Stimulated activated CD4-positive, alpha-beta T cell treated with anti-CD3 and anti-CD28 coated beads, Interleukin-12 subunit alpha, Interleukin-12 subunit beta, amount 100 ng/mL, for 24 hours (primary cell): Measurements from ENCODE around the gene GUCY2C.
A peak's percentile ranks its signal among the peaks of the same experiment; 100 is the strongest.

ENCODE experiments used
- DNase-seq, 2 experiments: peaks; one replicate each; pipeline ENCODE4 v3.0.0-alpha.2; 2020; ENCODE audit warnings: low read depth in 2 of 2

GUCY2C gene

DNA sequence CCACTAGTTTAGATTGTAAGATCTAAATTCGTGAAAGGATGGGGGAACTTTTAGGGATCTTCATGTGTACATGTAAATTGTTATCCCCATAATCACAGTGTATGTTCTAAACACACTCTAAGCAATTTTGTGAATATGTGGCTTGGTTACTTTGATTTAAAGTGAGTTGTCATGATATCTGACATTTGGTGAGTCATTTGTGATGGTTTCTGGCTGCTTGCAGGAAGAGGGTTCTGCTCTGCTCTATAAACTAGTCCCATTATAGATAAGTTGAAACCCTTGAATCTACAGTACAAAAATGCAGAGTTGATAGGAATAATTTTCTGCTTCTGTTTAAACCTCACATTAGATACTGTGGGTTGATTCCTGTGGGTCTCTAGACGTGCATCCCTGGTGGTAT is 14.8 kb downstream of the GUCY2C start:
- DNase-seq: no peak

DNA sequence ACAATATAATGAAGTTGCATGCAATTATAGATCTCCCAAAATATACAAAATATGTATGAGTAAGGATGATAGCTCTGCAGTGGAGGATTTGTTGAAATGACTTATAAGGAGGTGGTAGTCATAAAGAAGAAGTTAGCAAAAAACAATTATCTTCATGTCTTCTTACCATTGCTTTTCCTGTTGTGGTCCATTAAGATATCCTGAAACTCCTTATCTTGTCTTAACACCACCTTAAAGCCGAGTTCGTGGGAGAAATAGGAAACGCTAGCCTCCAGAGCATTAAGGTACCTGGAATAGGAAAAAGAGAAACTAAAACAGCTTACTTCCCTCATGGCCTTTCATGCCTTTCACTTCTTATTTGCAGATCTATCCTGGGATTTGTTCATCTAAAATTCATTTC is 15.2 kb downstream of the GUCY2C start:
- no peak for DNase-seq

DNA sequence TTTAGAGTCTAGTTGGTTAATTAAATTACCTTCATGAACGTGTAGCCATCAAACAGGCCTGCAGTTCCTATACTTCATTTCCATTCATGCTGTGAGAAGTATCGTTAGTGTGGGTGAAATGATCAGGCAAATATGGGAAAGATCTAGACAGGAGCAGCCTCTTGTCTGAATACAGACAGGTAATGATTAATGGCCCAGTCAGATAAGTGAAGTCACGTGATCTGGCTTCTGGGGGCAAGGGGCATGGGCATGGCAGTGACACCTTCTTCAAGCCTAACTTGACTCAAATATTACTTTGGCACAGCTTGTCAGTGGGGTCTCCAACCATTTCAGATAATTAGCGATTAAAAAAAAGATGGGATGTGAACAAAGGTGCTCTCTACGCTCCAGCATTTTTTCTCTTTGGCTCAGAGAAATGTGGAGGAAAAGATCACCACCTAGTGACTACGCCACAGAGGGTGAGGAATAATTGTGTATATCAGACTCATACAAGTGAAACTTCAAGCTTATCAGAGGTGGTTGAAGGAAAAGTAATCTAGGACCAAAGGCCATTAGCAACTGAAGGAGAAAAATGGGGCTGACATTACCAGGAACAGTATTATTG is 17.8 kb downstream of the GUCY2C start:
- DNase-seq: no peak

DNA sequence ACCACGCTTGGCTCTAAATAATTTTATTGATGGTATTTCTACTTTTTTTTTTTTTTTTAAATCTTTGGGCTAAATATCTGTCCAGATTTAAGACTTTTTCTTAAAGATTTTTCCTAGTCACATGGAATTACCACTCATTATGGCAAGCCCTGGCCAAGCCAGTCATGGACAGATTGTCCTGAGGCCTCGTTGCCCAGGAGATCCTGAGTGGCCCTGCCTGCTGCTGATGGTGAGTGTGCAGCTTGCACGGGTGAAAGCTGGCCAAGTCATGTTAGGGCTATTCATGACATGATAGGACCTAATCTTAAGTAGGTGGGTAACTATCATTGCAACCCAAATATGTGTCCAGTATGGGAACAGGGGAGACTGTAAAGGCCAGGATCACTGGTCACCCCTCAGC is 27.8 kb downstream of the GUCY2C start:
- no peak for DNase-seq

DNA sequence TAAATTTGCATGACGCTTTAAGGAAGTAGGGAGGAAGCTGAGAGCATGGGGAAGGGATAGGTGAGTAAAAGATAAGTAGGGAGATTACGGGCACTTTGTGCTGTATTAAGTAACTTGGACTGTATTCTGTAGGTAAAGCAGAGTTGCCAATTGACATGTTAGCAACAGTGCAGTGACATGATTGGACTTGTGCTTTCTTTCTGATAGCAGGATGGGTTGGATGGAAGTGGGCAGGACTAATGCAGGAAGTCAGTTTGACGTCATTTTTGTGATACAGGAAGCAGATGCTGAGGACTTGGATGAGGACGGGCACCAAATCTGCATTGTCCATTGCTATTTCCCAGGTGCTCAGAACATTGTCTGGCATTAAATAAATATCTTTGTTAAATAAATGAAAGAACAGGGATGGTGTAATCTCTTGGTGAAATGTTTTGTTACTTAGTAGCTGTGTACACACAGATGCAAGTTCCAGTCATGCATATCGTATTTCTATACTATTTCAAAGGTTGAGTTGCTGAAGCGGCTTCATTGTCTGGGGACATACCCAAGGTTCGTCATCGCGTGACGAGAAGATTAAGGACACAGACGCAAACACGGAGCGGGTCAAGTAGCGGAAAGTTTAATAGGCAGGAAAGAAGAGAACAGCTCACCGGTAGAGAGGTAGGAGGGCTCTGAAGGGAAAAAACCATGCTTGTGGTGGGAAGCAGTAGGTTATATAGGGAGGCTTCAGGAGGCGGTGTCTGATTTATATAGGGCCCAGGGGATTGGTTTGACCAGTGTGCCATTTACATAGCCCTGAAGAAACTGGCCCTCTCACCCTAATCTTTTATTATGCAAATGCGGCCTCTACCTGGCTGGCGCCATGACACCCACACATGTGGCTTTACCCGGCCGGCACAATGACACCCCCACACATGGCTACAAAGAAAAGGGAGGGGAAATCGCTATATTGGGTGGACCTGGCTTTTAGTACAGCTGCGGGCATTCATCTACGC is 30.7 kb downstream of the GUCY2C start:
- no peak for DNase-seq

DNA sequence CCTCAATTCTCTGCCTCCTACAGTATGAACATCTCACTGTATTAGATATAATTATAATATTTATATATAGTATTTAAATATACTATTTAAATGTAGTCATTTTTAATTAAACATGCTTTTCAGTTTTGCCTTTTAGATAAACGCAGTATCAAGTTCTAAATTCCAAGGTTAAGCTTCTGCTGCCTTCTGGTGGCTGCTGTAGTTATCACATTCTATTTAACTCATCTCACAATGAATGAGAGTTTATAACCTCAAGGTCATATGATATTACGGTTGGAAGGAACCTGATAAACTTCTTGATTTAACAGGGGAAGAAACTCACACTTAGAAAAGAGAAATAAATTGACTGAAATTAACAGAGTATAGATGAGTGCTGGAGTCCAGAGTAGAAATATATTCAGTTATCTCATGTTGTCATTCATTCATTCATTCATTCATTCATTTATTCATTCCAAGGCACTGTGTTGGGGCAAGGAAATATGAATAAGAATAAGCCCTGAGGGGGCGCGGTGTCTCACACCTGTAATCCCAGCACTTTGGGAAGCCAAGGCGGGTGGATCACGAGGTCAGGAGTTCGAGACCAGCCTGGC is 31.9 kb downstream of the GUCY2C start:
- DNase-seq: no peak

DNA sequence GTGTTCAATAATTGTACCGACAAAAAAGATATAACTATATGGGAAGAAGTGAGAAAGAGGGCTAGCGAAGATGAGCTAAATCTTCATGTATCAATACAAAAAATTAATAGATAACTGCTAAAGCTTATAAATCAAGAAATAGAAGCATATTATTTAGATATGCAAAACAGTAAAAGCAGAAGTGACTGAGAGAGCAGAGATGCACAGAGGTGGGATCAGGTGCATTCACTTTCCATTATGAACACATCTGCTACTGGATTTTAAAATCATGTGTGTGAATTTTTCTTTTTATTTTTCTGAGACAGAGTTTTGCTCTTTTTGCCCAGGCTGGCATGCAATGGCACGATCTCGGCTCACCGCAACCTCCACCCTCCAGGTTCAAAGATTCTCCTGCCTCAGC is 33.4 kb downstream of the GUCY2C start:
- DNase-seq: no peak

DNA sequence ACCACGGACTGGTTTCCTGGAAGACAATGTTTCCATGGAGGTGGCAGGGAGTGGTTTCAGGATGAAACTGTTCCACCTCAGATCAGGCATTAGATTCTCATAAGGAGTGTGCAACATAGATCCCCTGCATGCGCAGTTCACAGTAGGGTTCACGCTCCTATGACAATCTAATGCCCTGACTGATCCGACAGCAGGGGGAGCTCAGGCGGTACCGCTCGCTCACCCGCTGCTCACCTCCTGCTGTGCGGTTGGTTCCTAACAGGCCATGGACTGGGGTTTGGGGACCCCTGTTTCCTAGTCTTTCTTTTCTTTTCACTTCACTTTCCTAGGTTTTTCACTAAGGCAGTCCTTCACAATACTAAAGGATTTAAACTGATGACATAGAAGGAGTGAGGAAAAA is 39.6 kb downstream of the GUCY2C start:
- DNase-seq: no peak

DNA sequence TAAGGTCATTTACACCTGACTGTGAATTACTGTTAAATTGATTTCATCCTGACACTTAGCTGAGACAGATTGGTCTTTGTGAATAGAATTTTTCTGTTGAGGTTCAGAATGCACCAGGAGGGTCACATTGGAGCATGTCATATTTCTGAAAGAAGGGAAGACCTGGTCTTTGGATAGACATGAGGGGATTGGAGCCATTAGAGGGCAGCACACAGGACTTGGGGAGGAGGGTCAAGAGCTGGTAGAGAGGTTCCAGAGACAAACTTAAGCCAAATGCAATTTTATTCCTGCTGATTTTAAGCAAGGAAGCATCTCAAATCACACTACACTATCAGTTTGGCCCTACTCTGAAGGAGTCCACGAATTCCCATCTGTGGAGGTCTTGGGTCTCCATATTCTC is 41.1 kb downstream of the GUCY2C start:
- no peak for DNase-seq

DNA sequence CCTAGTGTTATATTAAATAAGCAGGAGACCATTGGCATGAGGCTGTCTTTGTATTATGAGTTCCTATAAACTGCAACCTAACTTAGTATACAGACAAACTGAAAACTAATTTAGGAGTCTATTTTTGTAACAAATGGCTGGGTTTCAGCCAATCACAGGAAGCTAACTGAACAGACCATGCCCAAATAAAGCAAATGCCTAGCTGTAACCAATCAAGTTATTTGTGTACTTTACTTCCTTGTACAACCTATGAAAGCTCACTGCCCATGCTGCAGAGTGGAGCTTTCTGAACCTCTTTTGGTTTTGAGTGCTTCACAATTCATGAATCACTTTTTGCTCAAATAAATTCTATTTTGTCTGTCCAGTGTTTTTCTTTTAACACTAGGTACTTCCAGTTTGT is 41.6 kb downstream of the GUCY2C start:
- no peak for DNase-seq

DNA sequence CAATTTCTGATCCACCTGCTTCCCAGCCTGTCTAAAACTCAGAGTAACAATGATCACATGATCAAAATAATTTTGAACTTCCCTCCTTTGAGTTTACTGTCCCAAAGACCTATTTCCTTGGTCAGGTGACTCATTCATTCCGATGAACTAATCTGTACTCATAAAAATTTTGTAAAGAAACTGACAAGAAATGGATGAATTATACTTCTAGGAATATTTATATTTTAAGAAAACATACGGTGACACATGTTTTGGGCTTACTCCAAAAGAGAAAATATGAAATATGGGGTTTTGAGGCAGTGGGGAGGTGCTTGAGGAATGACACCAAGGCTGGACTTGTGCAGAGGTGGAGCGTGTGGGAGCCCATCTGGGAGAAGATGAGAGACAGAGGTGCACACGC is 42.0 kb downstream of the GUCY2C start:
- DNase-seq: no peak

DNA sequence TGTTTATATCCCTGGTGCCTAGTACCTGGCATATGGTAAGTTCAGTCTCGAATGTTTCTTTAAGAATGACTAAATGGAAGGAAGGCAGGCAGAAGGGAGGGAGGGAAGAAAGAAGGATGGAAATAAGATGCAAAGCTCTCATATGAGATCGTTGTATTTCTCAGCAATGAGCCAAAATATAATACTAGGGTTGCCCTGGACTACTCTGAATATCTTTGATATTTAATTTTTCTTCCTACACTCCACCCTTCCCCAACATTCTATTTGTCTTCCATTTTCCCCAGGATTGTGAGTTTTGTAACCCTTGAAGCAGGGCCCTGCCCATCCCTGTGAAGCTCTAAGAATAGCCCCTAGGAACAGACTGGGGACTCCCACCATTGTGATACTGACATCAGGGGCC is 43.9 kb downstream of the GUCY2C start:
- DNase-seq: no peak

DNA sequence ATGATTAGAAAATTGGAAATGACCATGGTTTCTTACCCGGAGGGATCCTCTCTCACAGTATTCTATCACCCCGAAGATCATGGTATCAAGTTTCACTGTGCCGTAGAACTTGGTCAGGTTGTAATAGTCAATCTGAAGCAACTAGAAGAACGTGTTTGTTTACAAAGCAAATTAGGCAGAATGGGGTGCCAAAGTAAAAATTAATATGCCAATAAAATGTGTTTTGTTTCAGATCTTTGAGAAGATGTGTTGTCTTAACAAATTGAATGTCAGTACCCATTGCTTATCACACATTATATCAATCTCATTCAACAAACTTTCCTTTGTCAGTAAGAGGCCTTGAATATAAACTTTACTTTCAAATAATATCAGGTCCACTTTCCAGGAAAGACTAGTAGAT is 45.0 kb downstream of the GUCY2C start:
- DNase-seq: no peak

DNA sequence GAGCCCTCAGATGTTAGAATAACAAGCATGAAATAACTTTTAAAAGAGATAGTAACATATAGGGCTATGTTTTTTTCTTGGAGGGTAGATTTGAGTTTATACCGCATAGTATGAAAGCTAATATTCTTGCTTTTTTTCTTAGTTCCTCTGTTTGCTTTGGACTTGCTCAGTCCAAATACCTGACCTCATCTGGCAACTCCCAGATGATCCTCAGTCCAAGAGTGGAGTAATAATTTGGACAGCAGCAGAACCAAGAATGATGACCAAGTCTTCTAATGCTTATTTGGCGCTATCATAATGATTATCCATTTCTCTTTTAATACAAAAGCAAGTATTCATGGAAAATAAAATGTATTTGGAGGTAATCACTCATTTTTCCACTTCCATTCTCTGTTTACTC is 45.6 kb downstream of the GUCY2C start:
- DNase-seq: no peak

DNA sequence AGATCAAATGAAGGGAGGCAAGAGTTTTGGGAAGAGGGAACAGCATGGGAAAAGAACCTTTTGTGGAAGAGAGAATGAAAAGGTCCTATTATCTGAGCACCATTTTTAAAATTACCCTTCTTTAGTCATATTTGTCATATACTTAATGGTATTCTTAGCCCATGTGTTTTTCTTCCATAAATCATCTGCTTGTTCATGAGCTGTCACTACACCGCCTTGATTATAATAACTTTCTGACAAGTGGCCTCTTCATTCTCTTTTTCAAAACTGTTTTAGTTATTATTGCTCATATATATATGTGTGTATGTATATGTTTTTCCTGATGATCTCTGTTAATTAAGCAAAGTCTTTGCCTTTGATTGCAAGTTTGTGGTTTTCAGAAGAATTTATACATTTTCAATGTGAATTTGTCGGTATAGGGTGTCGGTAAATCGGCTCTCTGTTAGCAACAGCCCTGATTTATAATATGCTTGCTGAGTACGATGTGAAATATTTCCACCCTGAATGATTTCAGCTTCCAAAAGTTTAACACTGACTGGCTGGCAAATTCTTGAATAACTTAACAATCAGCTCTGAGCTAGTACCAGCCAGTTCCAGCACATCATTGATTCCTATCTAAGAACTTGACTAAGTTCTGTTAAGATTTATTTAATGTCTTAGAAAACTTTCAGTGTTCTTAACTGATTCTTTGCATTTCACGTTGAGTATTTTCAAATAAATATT is 49.2 kb downstream of the GUCY2C start:
- DNase-seq: no peak

DNA sequence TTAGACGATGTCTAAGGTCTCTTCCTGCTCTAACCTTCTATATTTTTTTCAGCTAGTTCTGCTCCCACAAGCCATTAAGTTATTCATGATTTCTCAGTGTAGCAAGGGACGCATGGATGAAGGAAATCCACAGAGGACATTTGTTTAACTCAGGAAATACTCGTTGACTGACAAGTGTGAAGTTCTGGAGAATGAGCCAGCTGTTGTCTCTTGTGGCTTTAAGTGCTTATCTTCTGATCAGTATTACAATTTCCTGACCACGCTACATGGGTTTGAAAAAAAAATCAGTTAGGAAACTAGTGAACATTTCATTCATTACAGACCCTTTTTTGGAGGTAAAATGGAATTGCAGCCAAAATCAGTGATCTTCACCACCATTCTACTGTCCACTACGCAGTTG is 53.1 kb downstream of the GUCY2C start:
- no peak for DNase-seq

DNA sequence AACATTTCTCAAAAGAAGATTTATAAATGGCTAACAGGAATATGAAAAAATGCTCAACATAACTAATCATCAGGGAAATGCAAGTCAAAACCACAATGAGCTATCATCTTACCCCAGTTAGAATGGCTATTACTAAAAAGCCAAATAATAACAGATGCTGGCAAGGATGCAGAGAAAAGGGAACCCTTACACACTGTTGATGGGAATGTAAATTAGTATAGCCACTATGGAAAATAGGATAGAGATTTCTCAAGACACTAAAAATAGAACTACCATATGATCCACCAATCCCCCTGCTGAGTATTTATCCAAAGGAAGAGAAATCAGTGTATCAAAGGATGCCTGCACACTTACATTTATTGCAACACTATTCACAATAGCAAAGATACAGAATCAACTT is 58.3 kb downstream of the GUCY2C start:
- no peak for DNase-seq

DNA sequence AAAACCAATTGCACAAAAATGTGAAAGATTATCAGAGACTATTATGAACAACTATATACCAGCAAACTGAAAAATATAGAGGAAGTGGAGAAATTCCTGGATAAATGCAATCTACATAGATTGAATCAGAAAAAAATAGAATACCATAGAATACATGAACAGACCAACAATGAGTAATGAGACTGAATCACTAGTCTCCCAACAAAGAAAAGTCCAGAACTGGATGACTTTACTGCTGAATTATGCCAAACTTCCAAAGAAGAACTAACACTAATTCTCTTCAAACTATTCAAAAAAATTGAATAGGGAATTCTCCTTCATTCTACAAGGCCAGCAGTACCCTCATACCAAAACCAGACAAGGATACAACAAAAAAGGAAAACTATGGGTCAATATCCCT is 60.6 kb downstream of the GUCY2C start:
- DNase-seq: no peak

DNA sequence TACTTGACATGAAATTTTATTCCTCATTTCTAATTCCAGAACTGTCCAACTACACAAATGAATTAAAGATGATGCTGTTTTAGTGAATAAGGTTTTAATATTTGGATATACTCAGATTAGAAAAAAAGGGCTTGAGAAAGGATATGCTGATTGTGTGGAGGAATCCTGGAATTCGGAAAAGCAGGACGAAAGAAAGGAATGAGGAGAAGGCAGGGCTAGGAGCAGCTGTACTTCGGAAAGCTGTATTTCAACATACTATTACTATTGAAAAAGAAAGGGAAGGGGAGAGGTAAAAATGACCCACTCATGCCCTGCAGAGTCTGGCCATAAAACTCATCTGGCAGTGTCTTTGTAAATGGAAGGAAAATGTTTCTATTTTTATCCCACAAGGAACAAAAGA is 65.6 kb downstream of the GUCY2C start:
- DNase-seq: no peak

DNA sequence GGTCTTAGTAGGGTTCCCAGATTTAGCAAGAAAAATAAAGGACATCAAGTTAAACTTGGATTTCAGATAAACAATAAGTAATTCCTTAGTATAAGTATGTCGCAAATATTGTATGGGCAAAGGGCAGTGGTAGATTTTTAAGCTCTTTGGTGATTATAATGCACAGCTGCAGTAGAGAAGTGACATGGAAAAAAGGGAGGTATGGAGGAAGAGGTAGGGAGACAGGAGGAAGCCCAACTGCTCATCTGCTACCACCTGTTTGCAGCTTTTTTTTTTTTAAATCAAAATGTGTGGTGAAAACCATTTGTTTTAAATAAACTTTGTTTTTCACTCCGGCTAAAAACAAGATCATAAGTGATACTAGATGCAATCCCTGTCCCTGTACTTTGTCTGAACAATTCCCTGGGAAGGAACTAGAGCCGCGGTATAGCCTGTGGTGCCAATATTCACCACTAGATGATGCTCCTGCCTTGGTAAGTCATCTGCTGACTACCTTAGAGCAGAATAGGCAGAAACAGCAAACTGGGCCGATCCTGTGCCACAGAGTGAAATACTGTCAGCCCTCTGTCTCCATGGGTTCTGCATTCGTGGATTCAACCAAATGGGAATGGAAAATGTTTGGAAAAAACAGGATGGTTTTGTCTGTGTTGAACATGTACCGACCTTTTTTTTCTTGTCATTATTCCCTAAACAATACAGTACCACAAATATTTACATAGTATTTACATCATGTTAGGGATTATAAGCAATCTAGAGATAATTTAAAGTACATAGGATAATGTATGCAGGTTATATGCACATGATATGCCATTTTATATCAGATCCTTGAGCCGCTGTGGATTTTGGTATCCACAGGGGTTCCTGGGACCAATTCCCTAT is 66.3 kb downstream of the GUCY2C start:
- DNase-seq: peak; percentile 13 to 54

DNA sequence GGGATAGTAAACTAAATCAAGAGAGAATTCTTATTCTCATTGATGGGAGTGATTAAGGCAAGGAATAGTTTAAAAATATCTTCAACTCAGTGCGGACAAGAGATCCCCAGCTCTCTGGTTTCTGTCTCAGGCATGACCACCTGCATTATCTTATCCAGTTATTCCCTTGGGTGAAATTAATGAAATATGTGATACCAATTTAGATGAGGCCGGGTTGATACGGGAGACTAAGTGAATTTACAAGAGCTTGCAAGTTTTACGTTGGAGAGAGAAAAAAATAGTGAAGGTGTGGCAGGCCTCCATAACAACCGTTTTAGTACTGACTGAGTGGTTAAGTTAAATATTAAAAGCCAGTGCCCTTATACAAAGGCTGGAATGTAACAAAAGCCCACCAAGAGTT is 67.6 kb downstream of the GUCY2C start:
- DNase-seq: no peak
